Epithelial cell of proximal tubule (primary cell): Measurements from ENCODE around the gene SLAMF9. TPM values are rescaled to one million over a fixed set of nuclear protein-coding genes. Genes with fewer than 3 reads are reported as not detected.
A peak's percentile ranks its signal among the peaks of the same experiment; 100 is the strongest.

Source experiments
- DNase-seq: peaks from one replicate; pipeline ENCODE4 v3.0.0-alpha.2; 2011; ENCODE audit warnings: low read depth
- H3K4me3 ChIP-seq: 2 replicates; pipeline ENCODE4 v1.5.1; 2011; ENCODE audit warnings: low read depth, mild to moderate bottlenecking, low read length
- total RNA-seq: library from RNA; depleted of rRNA; stranded (reverse); fragments of >200 nt; gene quantifications from 2 replicates; pipeline ENCODE4 v1.2.3, GENCODE V29; 2015
- TF ChIP-seq, protein P1 (sequence below): conservative IDR thresholded peaks from 2 replicates; pipeline ENCODE4 v1.5.1; 2012; ENCODE audit warnings: low read depth, mild to moderate bottlenecking, low read length

The SLAMF9 gene
- total RNA-seq, 1 donor from 2014 or later: not detected

DNA sequence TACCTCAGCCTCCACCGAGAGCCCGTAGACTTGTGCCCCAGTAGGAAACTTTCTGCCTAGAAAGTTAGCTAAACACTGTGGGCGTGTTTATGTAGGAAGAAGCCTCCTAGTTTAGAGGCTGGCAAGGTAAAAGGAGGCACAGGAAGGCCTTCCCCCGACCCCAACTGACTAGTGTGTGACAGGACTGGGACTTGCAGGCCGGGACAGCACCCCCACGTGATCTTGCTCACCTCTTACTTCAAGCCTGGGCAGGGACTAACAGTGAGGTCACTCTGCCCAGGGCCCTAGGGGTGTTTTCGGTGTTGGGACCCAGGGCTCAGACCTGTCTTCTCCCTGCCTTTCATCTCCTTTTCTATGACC is 28.3 kb downstream of the SLAMF9 start:
- TF ChIP-seq, protein P1, sequence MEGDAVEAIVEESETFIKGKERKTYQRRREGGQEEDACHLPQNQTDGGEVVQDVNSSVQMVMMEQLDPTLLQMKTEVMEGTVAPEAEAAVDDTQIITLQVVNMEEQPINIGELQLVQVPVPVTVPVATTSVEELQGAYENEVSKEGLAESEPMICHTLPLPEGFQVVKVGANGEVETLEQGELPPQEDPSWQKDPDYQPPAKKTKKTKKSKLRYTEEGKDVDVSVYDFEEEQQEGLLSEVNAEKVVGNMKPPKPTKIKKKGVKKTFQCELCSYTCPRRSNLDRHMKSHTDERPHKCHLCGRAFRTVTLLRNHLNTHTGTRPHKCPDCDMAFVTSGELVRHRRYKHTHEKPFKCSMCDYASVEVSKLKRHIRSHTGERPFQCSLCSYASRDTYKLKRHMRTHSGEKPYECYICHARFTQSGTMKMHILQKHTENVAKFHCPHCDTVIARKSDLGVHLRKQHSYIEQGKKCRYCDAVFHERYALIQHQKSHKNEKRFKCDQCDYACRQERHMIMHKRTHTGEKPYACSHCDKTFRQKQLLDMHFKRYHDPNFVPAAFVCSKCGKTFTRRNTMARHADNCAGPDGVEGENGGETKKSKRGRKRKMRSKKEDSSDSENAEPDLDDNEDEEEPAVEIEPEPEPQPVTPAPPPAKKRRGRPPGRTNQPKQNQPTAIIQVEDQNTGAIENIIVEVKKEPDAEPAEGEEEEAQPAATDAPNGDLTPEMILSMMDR: no peak
- DNase-seq: no peak
- H3K4me3 ChIP-seq: peak overlapping the region; percentile 95

GRCh38 chr1:159924791-159925718 is 29.0 kb downstream of the SLAMF9 start, which contains the start of gene TAGLN2:
TAGLN2 (minus strand) TSS chr1:159925507; CDS start chr1:159920509, 4,998 bp downstream.
- H3K4me3 ChIP-seq: peak within 1 kb of the TSS; percentile 95
- TF ChIP-seq, protein P1: no peak
- DNase-seq: no peak

GRCh38 chr1:159924025-159924790 is 29.8 kb downstream of the SLAMF9 start:
- TF ChIP-seq, protein P1: peak; percentile 16
- peak overlapping the region; percentile 95 for H3K4me3 ChIP-seq
- DNase-seq: no peak

DNA sequence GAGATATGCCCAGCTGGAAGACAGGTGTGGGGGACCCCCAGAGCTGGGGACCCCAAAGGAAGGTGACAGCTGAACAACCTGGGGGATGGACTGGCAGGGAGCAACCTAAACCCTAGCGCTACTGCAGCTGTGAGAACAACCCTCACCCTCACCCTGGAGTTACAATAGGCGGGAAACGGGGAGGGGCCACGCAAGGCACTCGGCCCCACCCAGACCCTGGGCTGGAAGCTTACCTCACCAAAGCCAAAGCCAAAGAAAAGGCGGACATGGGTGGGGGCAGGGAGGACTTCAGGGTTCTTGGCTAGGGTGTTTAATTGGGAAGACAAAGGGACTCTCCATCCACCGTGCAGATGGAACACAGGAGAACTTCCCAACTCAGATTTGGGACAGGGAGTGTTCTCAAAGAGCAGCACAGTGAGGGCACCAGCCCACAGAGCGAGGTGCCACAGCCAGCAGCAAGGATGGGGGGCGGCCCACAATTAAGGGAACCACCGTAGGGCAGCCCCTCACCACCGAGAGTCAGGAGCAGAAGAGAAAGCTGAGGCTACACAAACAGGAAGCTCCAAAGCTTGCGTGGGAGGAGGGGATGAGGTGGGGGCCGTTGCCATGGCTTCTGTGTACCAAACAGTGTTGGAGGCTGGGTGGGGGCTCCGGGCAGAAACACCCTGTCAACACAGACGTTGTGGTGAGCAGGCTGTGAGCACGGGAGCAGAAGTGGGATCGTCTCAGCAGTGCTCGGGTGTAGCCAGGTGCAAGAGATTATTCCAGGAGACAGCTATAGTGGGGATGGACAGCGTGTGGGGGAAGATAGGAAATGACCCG is 30.6 kb downstream of the SLAMF9 start:
- TF ChIP-seq, protein P1: no peak
- DNase-seq: no peak

GRCh38 chr1:159922511-159923202 is 31.4 kb downstream of the SLAMF9 start:
- no peak for DNase-seq
- TF ChIP-seq, protein P1: no peak
- peak overlapping the region; percentile 95 for H3K4me3 ChIP-seq

More for the DNA sequence above, 30.6 kb downstream of the SLAMF9 start:
- H3K4me3 ChIP-seq: peak overlapping the region; percentile 95
